Activated B cell treated with CpG ODN at 0.5 μM for 24 hours (primary cell): Measurements from ENCODE around the gene IMPACT. TPM values are rescaled to one million over a fixed set of nuclear protein-coding genes. Genes with fewer than 3 reads are reported as not detected.

ENCODE experiments used
- ATAC-seq: fragments of 200-7000 bp; cut with Tn5 transposase; one replicate; pipeline ENCODE4 v1.10.0; 2021; ENCODE audit warnings: low read depth, mild to moderate bottlenecking, moderate library complexity
- CTCF ChIA-PET: fragments of 350-600 bp; sonication (Branson Sonifier 250); formaldehyde crosslinking; loops from one replicate; lab custom pipeline; 2021; ENCODE audit warnings: antibody characterized with exemption; lab: Charles Lee
- POLR2A ChIA-PET: fragments of 350-600 bp; sonication (Branson Sonifier 250); formaldehyde crosslinking; loops from one replicate; lab custom pipeline; 2021; ENCODE audit warnings: antibody characterized with exemption; lab: Charles Lee
- DNase-seq: peaks from one replicate; pipeline ENCODE4 v3.0.0; 2022
- H3K27ac Mint-ChIP-seq: one replicate; pipeline ENCODE4 v1.8.0; 2020; ENCODE audit warnings: mixed read lengths
- H3K27me3 Mint-ChIP-seq: one replicate; pipeline ENCODE4 v1.8.0; 2021; ENCODE audit warnings: mixed read lengths
- H3K36me3 Mint-ChIP-seq: one replicate; pipeline ENCODE4 v1.8.0; 2021; ENCODE audit warnings: low read depth, mixed read lengths
- H3K4me1 Mint-ChIP-seq: one replicate; pipeline ENCODE4 v1.8.0; 2021; ENCODE audit warnings: mixed read lengths
- H3K4me3 Mint-ChIP-seq: one replicate; pipeline ENCODE4 v1.8.0; 2020; ENCODE audit warnings: mild to moderate bottlenecking, mixed read lengths
- H3K9me3 Mint-ChIP-seq: one replicate; pipeline ENCODE4 v1.8.0; 2020; ENCODE audit warnings: mixed read lengths
- CTCF ChIP-seq: fragments of 200-600 bp; IDR thresholded peaks from one replicate; pipeline ENCODE4 v1.8.0; 2022; ENCODE audit warnings: antibody characterized with exemption, mild to moderate bottlenecking
- intact Hi-C: fragments of 100-400 bp; cut with micrococcal nuclease; formaldehyde crosslinking; loops from one replicate; pipeline ENCODE4 v1.15.1; 2024
- total RNA-seq: library from RNA; stranded (reverse); gene quantifications from 2 replicates; pipeline ENCODE4 v1.2.3, GENCODE V29; 2022

The IMPACT gene
- total RNA-seq, 1 donor from 2014 or later = 17.4 TPM

DNA sequence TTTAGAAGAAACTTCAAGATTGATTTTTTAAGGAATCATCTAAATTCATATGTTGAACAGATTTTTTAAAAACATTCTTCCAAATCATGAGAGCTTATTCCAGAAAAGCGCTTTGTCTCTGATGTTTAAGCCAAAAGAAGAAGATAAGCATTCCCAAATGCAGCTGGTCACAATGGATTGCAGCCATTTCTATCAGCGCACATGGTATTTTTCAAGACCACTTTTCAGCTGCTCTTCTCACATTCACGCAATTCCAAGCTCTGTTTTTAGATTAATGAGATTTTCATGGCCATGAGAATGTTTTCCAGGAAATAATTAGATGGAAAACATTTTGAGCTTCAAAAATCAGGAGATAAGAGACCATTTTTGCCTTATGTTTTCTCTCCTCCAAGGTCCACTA is 37.5 kb upstream of the IMPACT start:
- ChIA-PET CTCF (no interaction called here), POLR2A (no interaction called here)
- no peak for TF ChIP-seq CTCF
- Mint-ChIP-seq H3K4me1 (no peaks in the 10 kb centered on the region), H3K27ac (no peak overlapping the region), H3K4me3 (no peak overlapping the region), H3K27me3 (peaks cover 13% of the 10 kb centered on the region), H3K9me3 (no peaks in the 10 kb centered on the region), H3K36me3 (no peaks in the 10 kb centered on the region)
- DNase-seq (no peak), ATAC-seq (no peak)
- intact Hi-C loops = no loop called here

- Mint-ChIP-seq H3K4me3 (no peak overlapping the region), H3K27me3 (peaks cover 24% of the 10 kb centered on the region), H3K27ac (no peak overlapping the region), H3K9me3 (no peaks in the 10 kb centered on the region), H3K36me3 (no peaks in the 10 kb centered on the region), H3K4me1 (peaks cover 16% of the 10 kb centered on the region)
- ChIA-PET CTCF (no interaction called here), POLR2A (no interaction called here)
- DNase-seq (no peak), ATAC-seq (no peak)
- intact Hi-C loops = loop anchor here (5.0 kb wide), 1 partner anchor 957 kb away; the partner anchor contains the start of gene ZNF521
- no peak for TF ChIP-seq CTCF
These were observed 31.2 kb upstream of the IMPACT start for GRCh38 chr18:24395049-24395795.

GRCh38 chr18:24396082-24396633 is 30.3 kb upstream of the IMPACT start:
- DNase-seq (no peak), ATAC-seq (no peak)
- Mint-ChIP-seq H3K4me1 (peaks cover 16% of the 10 kb centered on the region), H3K9me3 (no peaks in the 10 kb centered on the region), H3K4me3 (no peak overlapping the region), H3K36me3 (no peaks in the 10 kb centered on the region), H3K27ac (no peak overlapping the region), H3K27me3 (peaks cover 27% of the 10 kb centered on the region)
- ChIA-PET POLR2A (interaction anchor here (1.9 kb wide), 1 partner anchor 31 kb away, joined by 7 read pairs; the partner anchor contains the start of gene IMPACT), CTCF (no interaction called here)
- intact Hi-C loops = loop anchor here (2.0 to 5.0 kb wide), 2 partner anchors 31 to 956 kb away; partner anchors contain the start of genes IMPACT and ZNF521
- TF ChIP-seq CTCF = no peak

GRCh38 chr18:24397131-24397693 is 29.3 kb upstream of the IMPACT start:
- ATAC-seq (peak; percentile 29), DNase-seq (peak; percentile 46)
- Mint-ChIP-seq H3K27ac (no peak overlapping the region), H3K4me1 (peaks cover 16% of the 10 kb centered on the region), H3K4me3 (peak overlapping the region; percentile 86), H3K27me3 (peaks cover 31% of the 10 kb centered on the region), H3K9me3 (no peaks in the 10 kb centered on the region), H3K36me3 (no peaks in the 10 kb centered on the region)
- ChIA-PET POLR2A (interaction anchor here (0.9 to 1.9 kb wide), 2 partner anchors 30 to 31 kb away, joined by 3 to 7 read pairs; partner anchors contain the start of gene IMPACT), CTCF (no interaction called here)
- intact Hi-C loops = loop anchor here (2.0 to 5.0 kb wide), 2 partner anchors 30 to 955 kb away; partner anchors contain the start of genes IMPACT and ZNF521
- no peak for TF ChIP-seq CTCF
